Stimulated activated CD8-positive, alpha-beta memory T cell treated with anti-CD3 and anti-CD28 coated beads, Interleukin-12 subunit alpha, Interleukin-12 subunit beta, amount 100 ng/mL, for 24 hours (primary cell): ENCODE data around the gene HPN.
"Not testable (repeated sequence)": the region's sequence is repeated elsewhere in the genome, so short reads cannot be mapped to it uniquely, and the experiment has no call there.

Experiments used
- DNase-seq: peaks from one replicate; pipeline ENCODE4 v3.0.0-alpha.2; 2020; ENCODE audit errors: extremely low read depth

Gene HPN

GRCh38 chr19:35009424-35010415 is 31.8 kb upstream of the HPN start:
- DNase-seq, result no peak

- no peak for DNase-seq
These were observed 30.3 kb upstream of the HPN start for GRCh38 chr19:35011091-35011689.

GRCh38 chr19:35011737-35012682 is 29.5 kb upstream of the HPN start:
- DNase-seq, result no peak

GRCh38 chr19:35013041-35013819 is 28.3 kb upstream of the HPN start:
- DNase-seq, result peak; percentile 51

- no peak for DNase-seq
These were observed 27.4 kb upstream of the HPN start for GRCh38 chr19:35013820-35014754.

GRCh38 chr19:35014774-35015173 is 26.7 kb upstream of the HPN start:
- DNase-seq, result not testable (repeated sequence)

- DNase-seq, result no peak
These were observed 26.1 kb upstream of the HPN start for GRCh38 chr19:35015270-35015953.

- no peak for DNase-seq
These were observed 25.6 kb upstream of the HPN start for GRCh38 chr19:35015954-35016351.

- DNase-seq, result no peak
These were observed 24.0 kb upstream of the HPN start for GRCh38 chr19:35017507-35017906.

GRCh38 chr19:35018379-35018778 is 23.1 kb upstream of the HPN start:
- no peak for DNase-seq

GRCh38 chr19:35019144-35019543 is 22.4 kb upstream of the HPN start:
- DNase-seq, result no peak

GRCh38 chr19:35021016-35021415 is 20.5 kb upstream of the HPN start:
- no peak for DNase-seq

- DNase-seq, result no peak
These were observed 19.9 kb upstream of the HPN start for GRCh38 chr19:35021596-35021995.

GRCh38 chr19:35022460-35022859 is 19.1 kb upstream of the HPN start:
- no peak for DNase-seq

- DNase-seq, result no peak
These were observed 18.1 kb upstream of the HPN start for GRCh38 chr19:35023428-35023827.

GRCh38 chr19:35024095-35024494 is 17.4 kb upstream of the HPN start:
- DNase-seq, result no peak

GRCh38 chr19:35025969-35026368 is 15.6 kb upstream of the HPN start:
- DNase-seq, result no peak

GRCh38 chr19:35026418-35026817 is 15.1 kb upstream of the HPN start:
- DNase-seq, result no peak

GRCh38 chr19:35027009-35027408 is 14.5 kb upstream of the HPN start:
- no peak for DNase-seq
